GM19455 (cell line): Measurements from ENCODE around the gene DYSF.

Experiments
- ATAC-seq: cut with Tn5 transposase; IDR thresholded peaks from one replicate; pipeline ENCODE4 v1.9.1; 2021; ENCODE audit not compliant: unreplicated experiment

Gene DYSF

DNA sequence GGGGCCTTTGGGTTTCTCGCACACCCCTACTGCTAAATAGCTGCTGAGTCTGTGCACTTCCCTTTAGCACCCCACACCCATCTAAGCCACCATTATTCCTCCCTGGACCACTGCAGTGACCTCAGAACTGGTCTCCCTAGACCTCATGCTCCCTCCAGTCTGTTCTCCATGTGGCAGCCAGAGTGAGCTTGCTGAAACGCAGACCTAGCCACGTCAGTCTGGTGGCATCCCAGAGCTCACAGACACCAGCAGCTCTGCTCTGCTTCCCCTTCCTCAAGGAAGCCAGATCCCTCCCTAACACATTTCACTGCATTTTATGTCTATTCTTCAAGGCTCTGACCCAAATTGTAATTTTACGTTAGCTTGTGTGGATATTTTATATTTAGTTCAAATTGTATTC lies 144.4 kb downstream of the DYSF start:
- no peak for ATAC-seq

DNA sequence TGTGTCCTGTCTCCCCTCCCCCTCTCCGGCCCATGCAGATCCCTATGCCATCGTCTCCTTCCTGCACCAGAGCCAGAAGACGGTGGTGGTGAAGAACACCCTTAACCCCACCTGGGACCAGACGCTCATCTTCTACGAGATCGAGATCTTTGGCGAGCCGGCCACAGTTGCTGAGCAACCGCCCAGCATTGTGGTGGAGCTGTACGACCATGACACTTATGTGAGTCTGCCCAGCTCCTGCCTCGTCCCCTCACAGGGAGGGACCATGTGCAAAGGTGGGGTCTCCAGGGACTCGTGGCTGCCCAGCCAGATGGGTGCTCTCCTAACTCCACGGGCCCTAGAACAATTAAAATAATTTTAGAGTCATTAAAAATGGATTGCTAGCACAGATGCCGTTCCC lies 145.2 kb downstream of the DYSF start:
- no peak for ATAC-seq

GRCh38 chr2:71599038-71599437 lies 145.7 kb downstream of the DYSF start:
- no peak for ATAC-seq

GRCh38 chr2:71599646-71600236 lies 146.4 kb downstream of the DYSF start:
- no peak for ATAC-seq

DNA sequence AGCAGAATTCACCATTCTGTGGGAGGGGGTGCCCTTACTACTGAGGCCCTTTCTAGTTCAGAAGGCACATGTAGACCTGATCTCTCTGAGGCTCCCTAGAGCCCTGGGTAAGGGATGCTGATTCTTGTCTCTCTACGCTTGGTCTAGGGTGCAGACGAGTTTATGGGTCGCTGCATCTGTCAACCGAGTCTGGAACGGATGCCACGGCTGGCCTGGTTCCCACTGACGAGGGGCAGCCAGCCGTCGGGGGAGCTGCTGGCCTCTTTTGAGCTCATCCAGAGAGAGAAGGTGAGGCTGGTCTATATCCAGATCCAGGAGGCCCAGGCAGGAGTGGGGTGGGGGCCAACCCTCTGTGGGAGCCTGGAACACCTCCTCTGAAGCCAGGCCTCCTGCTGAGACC lies 147.2 kb downstream of the DYSF start:
- no peak for ATAC-seq

- ATAC-seq: no peak
Observed at GRCh38 chr2:71601136-71602114, 148.1 kb downstream of the DYSF start.

DNA sequence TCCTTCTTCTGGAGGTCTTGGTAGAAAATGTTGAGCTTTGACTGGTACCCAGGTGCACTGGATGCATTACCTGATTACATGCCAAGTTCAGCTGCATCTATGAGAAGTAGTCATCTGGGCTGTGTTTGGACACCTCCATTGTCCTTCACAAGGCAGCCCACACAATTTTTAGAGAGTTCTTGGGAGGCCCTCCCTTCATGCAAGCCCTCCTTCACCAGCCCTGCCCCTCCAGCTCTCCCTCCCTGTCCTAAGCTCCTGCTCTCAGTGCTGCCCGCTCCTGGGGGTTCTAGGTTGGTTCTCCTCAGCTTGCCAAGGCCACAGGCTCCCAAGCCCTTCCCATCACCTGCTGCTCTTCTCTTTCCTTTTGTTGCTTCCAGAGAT lies 148.7 kb downstream of the DYSF start:
- ATAC-seq: no peak

DNA sequence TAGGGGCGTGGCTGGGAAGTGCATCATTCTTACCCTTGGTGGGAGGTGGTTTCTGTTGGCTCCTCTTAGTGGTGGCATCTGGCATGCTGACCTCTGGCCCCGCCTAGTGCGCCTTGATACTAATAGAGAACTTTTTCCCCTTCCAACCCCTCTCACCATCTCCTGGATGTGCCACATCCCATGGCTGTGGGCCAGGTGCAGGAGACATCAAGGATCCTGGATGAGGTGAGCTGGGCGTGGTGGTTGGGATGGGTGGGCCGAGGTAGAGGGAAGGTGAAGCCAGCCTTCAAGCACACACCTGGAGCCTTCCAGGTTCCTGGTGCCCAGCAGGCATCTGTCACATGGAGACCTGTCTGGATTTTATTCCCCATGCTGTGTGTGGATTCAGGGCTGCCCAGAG lies 149.2 kb downstream of the DYSF start:
- ATAC-seq: no peak

DNA sequence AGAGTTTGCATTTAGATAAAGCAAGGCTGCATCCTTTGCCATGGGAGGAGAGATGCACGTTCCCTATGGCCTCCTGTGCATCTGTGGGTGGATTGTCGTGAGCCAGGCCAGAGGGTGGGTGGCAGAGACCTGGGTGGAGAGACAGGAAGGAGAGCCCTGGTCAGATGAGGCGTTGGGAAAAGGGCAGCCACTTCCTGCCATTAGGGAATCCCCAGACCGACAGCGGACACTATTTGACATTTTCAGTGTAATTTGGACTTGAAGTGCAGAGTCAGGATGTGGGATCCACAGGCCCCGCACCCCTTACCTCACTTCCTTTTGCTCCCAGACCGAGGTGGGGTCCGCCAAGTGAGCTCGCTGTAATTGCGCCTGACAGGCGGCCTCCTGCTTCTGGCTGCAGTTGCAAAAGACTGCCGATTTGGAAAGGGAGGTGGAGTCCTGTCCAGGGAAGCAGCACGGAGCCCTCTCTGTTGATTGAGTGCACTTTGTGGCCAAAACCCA lies 150.0 kb downstream of the DYSF start:
- no peak for ATAC-seq

GRCh38 chr2:71603851-71604725 lies 150.7 kb downstream of the DYSF start:
- ATAC-seq: no peak

DNA sequence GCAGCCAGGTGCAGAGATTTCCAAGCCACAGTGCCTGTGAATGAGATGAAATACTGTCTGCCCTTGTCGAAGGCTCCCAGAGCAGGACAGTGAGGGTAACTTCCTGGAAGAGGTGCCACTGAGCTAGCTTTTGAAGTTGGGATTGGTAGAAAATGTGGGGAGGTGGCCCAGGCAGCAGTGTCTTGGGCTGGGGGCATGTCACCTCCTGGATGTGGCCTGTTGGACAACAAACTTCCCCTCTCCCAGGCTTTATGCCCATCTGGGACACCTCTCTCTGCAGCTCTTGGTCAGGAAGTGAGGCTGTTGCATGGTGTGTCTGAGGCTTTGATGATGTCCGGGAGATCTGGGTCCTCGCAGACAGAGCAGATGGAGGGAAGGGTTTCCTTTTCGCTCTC lies 151.4 kb downstream of the DYSF start:
- ATAC-seq: no peak

DNA sequence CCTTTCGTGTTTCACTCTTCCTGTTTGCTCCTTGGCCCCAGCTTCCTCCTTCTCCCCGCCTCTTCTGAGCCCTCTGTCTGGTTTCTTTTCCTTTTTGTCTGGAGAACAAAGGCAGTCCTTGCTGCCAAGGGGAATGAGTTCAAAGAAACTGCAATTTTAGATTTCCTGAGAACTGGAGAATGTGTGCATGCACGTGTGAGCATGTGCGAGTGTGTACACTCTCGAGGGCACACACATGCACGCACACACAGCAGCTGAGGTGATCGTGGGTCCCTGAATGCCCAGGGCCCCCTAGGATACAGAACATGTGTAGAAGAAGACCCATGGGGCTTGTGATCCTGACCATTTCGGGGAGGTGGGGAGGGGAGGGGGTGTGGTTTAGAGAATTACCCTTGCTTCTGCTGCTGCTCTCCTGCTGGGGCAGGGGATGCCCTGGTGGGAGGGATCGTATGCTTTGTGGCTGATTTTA lies 151.8 kb downstream of the DYSF start:
- no peak for ATAC-seq

DNA sequence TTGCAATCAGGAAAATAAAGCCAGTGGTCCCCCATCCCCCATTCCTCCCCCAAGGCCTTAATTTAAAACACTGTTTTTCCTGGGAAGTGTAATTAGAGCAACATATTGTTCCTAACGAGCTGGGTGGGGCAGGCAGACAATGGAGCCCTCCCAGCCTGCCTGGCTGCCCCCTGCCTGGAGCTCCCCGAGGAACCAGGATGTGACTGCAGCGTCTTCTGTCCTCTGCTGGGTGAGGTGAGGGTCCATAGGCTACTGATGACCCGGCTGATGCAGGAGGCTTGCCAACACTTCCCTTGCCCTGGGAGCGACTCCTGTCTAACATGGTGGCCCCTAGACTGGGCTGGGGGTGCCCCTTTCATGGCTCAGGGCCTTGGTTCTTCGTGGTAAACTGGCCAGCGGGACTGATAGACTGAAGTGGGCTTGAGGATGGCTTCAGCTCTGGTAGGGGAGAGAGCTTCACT lies 152.4 kb downstream of the DYSF start:
- no peak for ATAC-seq

DNA sequence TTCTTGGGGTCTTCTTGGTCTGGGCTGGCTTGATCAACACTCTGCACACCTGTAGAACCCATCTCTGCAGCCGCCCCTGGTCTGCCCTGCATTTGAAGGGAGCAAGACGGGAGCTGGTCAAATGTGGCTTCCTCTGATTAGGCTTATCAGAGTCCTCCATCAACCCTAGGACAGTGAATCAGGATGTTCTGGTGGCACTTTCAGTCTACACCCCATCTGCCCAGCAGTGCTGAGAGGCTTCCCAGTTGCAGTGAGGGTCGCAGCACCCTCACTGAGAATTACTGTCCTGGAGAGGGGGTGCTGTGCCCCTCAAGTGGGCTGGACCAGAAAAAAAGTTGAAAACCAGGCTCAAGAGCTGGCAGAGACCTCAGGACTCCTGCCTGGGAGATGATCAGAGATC lies 152.9 kb downstream of the DYSF start:
- ATAC-seq: no peak

DNA sequence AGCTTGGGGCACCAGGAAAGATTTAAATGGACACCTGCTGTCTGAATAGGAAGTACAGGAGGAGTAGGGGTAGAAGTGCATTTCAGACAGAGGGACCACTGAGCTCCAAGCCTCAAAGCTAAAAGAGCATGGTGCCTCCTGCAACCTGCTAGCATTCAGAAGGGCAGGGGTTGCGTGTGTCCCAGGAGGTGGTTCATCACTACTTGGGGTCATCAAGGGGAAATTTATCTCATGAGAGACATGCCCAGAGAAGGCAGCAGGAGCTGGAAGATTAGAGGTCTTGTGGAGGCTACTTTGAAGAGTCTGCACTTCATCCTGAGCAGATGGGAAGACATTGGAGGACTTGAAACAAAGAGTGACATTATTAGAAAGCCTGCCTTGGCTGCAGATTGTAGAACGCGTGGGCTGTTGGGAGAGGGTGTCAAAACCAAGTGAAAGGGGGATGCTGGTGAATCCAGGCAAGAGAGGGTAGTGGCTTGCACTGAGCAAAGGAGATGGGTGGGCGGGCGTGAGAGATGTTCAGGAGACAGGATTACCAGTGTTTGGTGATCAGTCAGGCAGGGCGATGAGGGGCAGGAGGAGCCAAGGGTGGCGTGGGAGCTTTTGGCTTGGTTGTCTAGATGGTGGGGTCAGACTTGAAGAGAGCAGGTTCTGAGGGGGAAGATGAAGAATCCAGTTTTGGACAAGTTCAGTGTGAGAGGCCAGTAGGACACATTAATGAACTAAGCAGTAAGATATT lies 154.0 kb downstream of the DYSF start:
- ATAC-seq: no peak

GRCh38 chr2:71608034-71608433 lies 154.7 kb downstream of the DYSF start:
- no peak for ATAC-seq

DNA sequence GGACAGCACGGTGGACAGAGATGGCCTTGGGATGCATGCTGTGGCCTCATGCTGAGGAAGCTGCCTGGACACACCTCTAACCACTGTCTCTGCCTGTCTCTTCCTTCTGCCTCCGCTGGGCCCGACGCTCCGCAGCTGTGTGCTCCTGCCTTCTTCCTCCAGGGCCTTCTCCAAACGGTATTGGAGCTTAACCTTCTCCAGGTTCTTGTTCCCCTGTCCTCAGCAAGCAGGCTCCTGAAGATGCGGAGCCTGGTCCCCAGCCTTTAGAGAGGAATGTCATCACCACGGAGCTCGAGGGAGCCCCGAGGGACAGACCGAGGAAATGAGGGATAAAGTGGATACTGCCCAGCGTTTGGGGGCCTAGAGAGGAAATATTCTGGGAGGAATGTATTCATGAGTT lies 155.1 kb downstream of the DYSF start:
- no peak for ATAC-seq

DNA sequence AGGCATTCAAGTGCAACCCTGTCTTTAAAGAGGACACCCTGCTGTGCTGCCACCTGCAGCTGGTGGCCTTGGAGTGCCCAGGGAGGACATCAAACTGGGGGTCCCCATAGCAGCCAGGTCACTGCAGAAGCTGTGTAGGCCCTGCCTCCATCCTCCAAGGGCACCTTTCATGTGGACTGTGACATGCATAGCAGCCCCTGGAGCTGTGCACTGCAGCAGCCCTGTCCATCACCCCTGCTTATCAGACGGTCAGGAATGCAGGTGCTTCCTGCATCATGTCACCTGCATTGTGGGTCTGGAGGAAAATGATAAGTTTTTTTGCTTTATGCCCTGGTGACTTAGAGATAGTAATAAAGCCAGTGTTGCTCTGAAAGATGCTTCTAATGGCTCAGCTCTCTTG lies 155.7 kb downstream of the DYSF start:
- no peak for ATAC-seq

- ATAC-seq: no peak
Observed at GRCh38 chr2:71609441-71609840, 156.1 kb downstream of the DYSF start.

DNA sequence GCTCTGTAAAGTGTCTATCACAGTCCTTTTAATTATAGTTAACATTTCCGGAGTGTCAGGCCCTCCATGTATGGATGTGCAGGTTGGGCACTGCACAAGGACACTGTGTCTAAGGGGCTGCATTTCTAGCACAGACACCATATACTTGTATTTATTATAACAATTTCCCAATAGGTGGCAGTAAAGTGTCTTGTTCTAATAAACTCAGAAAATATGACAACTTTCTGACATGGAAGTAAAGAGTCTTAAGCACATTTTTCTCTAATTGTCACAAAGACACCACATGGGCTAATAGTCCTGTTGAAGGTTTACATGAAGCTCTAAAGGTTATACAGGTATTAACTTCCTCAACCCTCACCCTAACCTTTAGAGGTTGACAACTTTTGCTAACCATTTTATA lies 156.6 kb downstream of the DYSF start:
- ATAC-seq: no peak
